ENCODE measurements around the gene FFAR3.
"Not testable (repeated sequence)": the region's sequence is repeated elsewhere in the genome, so short reads cannot be mapped to it uniquely, and the experiment has no call there.

- TF ChIP-seq ZNF274 (IDR thresholded peaks at IDR 0.05; ENCODE audit: low read depth, low read length); SUZ12 (IDR thresholded peaks at IDR 0.05; ENCODE audit: extremely low read depth, insufficient read depth, insufficient read length): not testable (repeated sequence)
Observed at GRCh38 chr19:35360081-35360480, 1.8 kb downstream of the FFAR3 start.
